Endothelial cell of umbilical vein (primary cell): ENCODE results near the gene SPC25. TPM values are rescaled to one million over a fixed set of nuclear protein-coding genes. Genes with fewer than 3 reads are reported as not detected.

Source experiments
- BruUV-seq: library from RNA; stranded (reverse); fragments of 400-500 nt; replicated peaks from 2 replicates; lab custom pipeline; 2021; lab: Mats Ljungman, UMichigan
- CTCF ChIA-PET: fragments of 300-600, 350-600 bp; sonication (Branson Sonifier 250); formaldehyde crosslinking; loops from one replicate; lab custom pipeline; 2021; ENCODE audit warnings: antibody characterized with exemption, inconsistent platforms; lab: Charles Lee
- POLR2A ChIA-PET: fragments of 300-600, 350-600 bp; sonication (Branson Sonifier 250); formaldehyde crosslinking; loops from one replicate; lab custom pipeline; 2021; ENCODE audit warnings: antibody characterized with exemption, inconsistent platforms; lab: Charles Lee
- DNase-seq: peaks from one replicate; pipeline ENCODE4 v3.0.0-alpha.2; 2011; ENCODE audit warnings: low read depth, low spot score
- FAIRE-seq: peaks from 2 replicates; lab custom pipeline; 2011; peaks lifted over from hg19 to GRCh38; lab: Jason Lieb, UNC
- H2AFZ ChIP-seq: 2 replicates; pipeline ENCODE4 v1.6.0; 2012; ENCODE audit warnings: low read depth, low read length, control low read depth, inconsistent platforms
- H3K27ac ChIP-seq: 2 replicates; pipeline ENCODE4 v1.5.1; 2011; ENCODE audit warnings: low read depth, mild to moderate bottlenecking, control low read depth, low read length, moderate library complexity; ENCODE audit not compliant: insufficient read depth
- H3K27me3 ChIP-seq, 2 experiments: 2 replicates each; pipeline versions ENCODE4 v1.6.0 to v1.6.1; 2011; ENCODE audit warnings: low read length in 2 of 2, mixed read lengths in 1 of 2; ENCODE audit not compliant: control insufficient read depth in 2 of 2, insufficient read depth in 2 of 2
- H3K36me3 ChIP-seq, 2 experiments: 2 replicates in 1 of 2; 3 replicates in 1 of 2; pipeline ENCODE4 v1.5.1; 2011; ENCODE audit warnings: low read length in 2 of 2, mild to moderate bottlenecking in 1 of 2, moderate library complexity in 1 of 2; ENCODE audit not compliant: control insufficient read depth in 2 of 2, insufficient read depth in 2 of 2; ENCODE audit errors: extremely low read depth in 1 of 2
- H3K4me1 ChIP-seq: 3 replicates; pipeline ENCODE4 v1.5.1; 2011; ENCODE audit warnings: mild to moderate bottlenecking, low read length; ENCODE audit not compliant: control insufficient read depth, insufficient read depth; ENCODE audit errors: extremely low read depth
- H3K4me2 ChIP-seq: 2 replicates; pipeline ENCODE4 v1.6.1; 2011; ENCODE audit warnings: low read length, control low read depth, mixed read lengths; ENCODE audit not compliant: insufficient read depth
- H3K4me3 ChIP-seq, 3 experiments: fragments of 200-600 bp in 1 of 3; sonication (generic), shearing (Covaris generic) in 1 of 3; replicated peaks in 1 of 3; 2 replicates each; pipeline ENCODE4 v1.5.1; 2011 to 2016; ENCODE audit warnings: control low read depth in 3 of 3, low read length in 3 of 3, mild to moderate bottlenecking in 2 of 3, inconsistent platforms in 1 of 3, low read depth in 1 of 3, moderate library complexity in 1 of 3; ENCODE audit not compliant: insufficient read depth in 1 of 3
- H3K79me2 ChIP-seq: 2 replicates; pipeline ENCODE4 v1.6.0; 2012; ENCODE audit warnings: low read length, inconsistent platforms; ENCODE audit not compliant: control insufficient read depth, insufficient read depth
- H3K9ac ChIP-seq: replicated peaks from 2 replicates; pipeline ENCODE3; 2011; ENCODE audit warnings: low read length, control low read depth; ENCODE audit not compliant: insufficient read depth; ENCODE audit errors: extremely low read depth
- H3K9me1 ChIP-seq: replicated peaks from 3 replicates; pipeline ENCODE4 v1.6.0; 2011; ENCODE audit warnings: mild to moderate bottlenecking, low read length; ENCODE audit not compliant: control insufficient read depth, insufficient read depth; ENCODE audit errors: extremely low read depth
- H3K9me3 ChIP-seq: replicated peaks from 2 replicates; pipeline ENCODE4 v1.5.1; 2012; ENCODE audit warnings: low read length, inconsistent platforms; ENCODE audit not compliant: control insufficient read depth, insufficient read depth
- H4K20me1 ChIP-seq: replicated peaks from 2 replicates; pipeline ENCODE3; 2011; ENCODE audit warnings: mild to moderate bottlenecking, low read length; ENCODE audit not compliant: control insufficient read depth, insufficient read depth; ENCODE audit errors: extremely low read depth
- EZH2 ChIP-seq: IDR thresholded peaks from 2 replicates; pipeline ENCODE4 v1.6.1; 2012; ENCODE audit warnings: borderline replicate concordance, low read depth, mild to moderate bottlenecking, moderate library complexity, low read length, inconsistent platforms; ENCODE audit not compliant: severe bottlenecking
- FOS ChIP-seq: IDR thresholded peaks from 2 replicates; pipeline ENCODE4 v1.6.1; 2011; ENCODE audit warnings: mild to moderate bottlenecking, low read length, moderate library complexity, borderline replicate concordance; ENCODE audit not compliant: insufficient read depth
- GATA2 ChIP-seq: IDR thresholded peaks from 2 replicates; pipeline ENCODE4 v1.7.0; 2011; ENCODE audit warnings: low read depth, mild to moderate bottlenecking, moderate library complexity, mixed read lengths, low read length; ENCODE audit not compliant: insufficient read length, insufficient read depth
- MYC ChIP-seq: IDR thresholded peaks from one replicate; pipeline ENCODE4 v1.6.1; 2011; ENCODE audit warnings: mild to moderate bottlenecking, low read depth, low read length
- POLR2A ChIP-seq: IDR thresholded peaks from 2 replicates; pipeline ENCODE4 v1.6.1; 2012; ENCODE audit warnings: low read depth, mild to moderate bottlenecking, control low read depth, low read length
- POLR2AphosphoS5 ChIP-seq: IDR thresholded peaks from 2 replicates; pipeline ENCODE4 v1.6.1; 2012; ENCODE audit warnings: low read depth, mild to moderate bottlenecking, control low read depth, low read length, moderate library complexity; ENCODE audit not compliant: insufficient read depth
- dilution Hi-C: fragments of 300-500 bp; cut with MboI; formaldehyde crosslinking; loops from one replicate; pipeline ENCODE4 v1.15.0; 2019; ENCODE audit warnings: low sequenced_read_pairs; ENCODE audit not compliant: extremely low pct_ligation_motif_present
- intact Hi-C: fragments of 100-400 bp; cut with micrococcal nuclease; formaldehyde crosslinking; loops from one replicate; pipeline ENCODE4 v1.10.0; 2022
- polyA plus RNA-seq, 4 experiments: library from polyadenylated mRNA; depleted of rRNA in 3 of 4; stranded (reverse) in 3 of 4; unstranded in 1 of 4; fragments of >200 nt; gene quantifications; 2 replicates each; pipeline versions ENCODE4 v1.2.1 to v1.2.3, GENCODE V29; 2011 to 2012; ENCODE audit warnings: missing spikeins in 1 of 4
- total RNA-seq: library from RNA; stranded (reverse); gene quantifications from 2 replicates; pipeline ENCODE4 v1.2.3, GENCODE V29; 2021
- TF ChIP-seq, protein P1 (sequence below): IDR thresholded peaks from 2 replicates; pipeline ENCODE4 v1.6.1; 2011; ENCODE audit not compliant: insufficient read depth, insufficient read length
- TF ChIP-seq, protein P2 (sequence below), 2 donors: IDR thresholded peaks; 1 replicate in 1 of 2; 2 replicates in 1 of 2; pipeline ENCODE4 v1.5.1; 2011; ENCODE audit warnings: low read length in 2 of 2, mild to moderate bottlenecking in 2 of 2, moderate library complexity in 2 of 2, control low read depth in 1 of 2, inconsistent platforms in 1 of 2, low read depth in 1 of 2; ENCODE audit not compliant: insufficient read depth in 1 of 2; ENCODE audit errors: extremely low read depth in 1 of 2

The SPC25 gene
- total and polyA plus RNA-seq, 2 donors (not counting 3 experiments of a cell fraction or from before 2014, with no cell fraction given) = 10.1 to 24.2 TPM

DNA sequence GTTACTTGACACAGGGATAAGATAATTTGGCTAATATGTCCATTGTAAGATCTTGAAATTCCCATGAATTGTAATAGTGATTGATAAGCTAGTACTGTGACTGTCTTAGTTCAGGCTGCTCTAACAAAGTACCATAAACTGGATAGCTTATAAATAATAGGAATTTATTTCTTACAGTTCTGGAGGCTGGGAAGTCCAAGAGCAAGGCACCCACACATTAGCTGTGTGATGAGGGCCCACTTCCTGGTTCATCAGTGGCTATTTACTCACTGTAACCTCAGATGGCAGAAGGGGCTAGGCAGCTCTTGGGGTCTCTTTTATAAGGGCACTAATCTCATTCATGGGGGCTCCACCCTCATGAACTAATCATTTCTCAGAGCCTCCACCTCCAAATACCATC is 59.3 kb downstream of the SPC25 start:
- Histone ChIP-seq H3K27me3 (no peaks in the 10 kb centered on the region), H3K9ac (no peak overlapping the region), H3K4me2 (no peak overlapping the region), H3K27ac (no peak overlapping the region), H4K20me1 (no peaks in the 10 kb centered on the region), H3K9me3 (no peaks in the 10 kb centered on the region), H3K36me3 (no peaks in the 10 kb centered on the region), H2AFZ (no peak overlapping the region), H3K9me1 (no peaks in the 10 kb centered on the region), H3K4me3 (no peak overlapping the region), H3K4me1 (no peaks in the 10 kb centered on the region), H3K79me2 (no peaks in the 10 kb centered on the region)
- DNase-seq (no peak), FAIRE-seq (no peak)
- TF ChIP-seq MYC (no peak), GATA2 (no peak), EZH2 (no peak), FOS (no peak), POLR2AphosphoS5 (no peak), POLR2A (no peak)
- TF ChIP-seq, protein P1, sequence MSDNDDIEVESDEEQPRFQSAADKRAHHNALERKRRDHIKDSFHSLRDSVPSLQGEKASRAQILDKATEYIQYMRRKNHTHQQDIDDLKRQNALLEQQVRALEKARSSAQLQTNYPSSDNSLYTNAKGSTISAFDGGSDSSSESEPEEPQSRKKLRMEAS = no peak
- TF ChIP-seq, protein P2, sequence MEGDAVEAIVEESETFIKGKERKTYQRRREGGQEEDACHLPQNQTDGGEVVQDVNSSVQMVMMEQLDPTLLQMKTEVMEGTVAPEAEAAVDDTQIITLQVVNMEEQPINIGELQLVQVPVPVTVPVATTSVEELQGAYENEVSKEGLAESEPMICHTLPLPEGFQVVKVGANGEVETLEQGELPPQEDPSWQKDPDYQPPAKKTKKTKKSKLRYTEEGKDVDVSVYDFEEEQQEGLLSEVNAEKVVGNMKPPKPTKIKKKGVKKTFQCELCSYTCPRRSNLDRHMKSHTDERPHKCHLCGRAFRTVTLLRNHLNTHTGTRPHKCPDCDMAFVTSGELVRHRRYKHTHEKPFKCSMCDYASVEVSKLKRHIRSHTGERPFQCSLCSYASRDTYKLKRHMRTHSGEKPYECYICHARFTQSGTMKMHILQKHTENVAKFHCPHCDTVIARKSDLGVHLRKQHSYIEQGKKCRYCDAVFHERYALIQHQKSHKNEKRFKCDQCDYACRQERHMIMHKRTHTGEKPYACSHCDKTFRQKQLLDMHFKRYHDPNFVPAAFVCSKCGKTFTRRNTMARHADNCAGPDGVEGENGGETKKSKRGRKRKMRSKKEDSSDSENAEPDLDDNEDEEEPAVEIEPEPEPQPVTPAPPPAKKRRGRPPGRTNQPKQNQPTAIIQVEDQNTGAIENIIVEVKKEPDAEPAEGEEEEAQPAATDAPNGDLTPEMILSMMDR (IDR thresholded peaks at IDR 0.05; ENCODE audit: extremely low read depth in 1 of 2, insufficient read depth in 1 of 2, low read depth in 1 of 2, low read length in 2 of 2) = no peak
- intact Hi-C loops = no loop called here
- ChIA-PET CTCF (interaction anchor here (1.6 kb wide), 1 partner anchor 16 kb away, joined by 3 read pairs; no protein-coding TSS in a partner anchor), POLR2A (no interaction called here)
- no TSS peak for BruUV-seq
- dilution Hi-C loops = no loop called here
